ENCODE measurements around the gene PDE4D. TPM values are rescaled to one million over a fixed set of nuclear protein-coding genes. Genes with fewer than 3 reads are reported as not detected.

PDE4D gene
- total RNA-seq, 1 donor from 2014 or later = 50.0 TPM

DNA sequence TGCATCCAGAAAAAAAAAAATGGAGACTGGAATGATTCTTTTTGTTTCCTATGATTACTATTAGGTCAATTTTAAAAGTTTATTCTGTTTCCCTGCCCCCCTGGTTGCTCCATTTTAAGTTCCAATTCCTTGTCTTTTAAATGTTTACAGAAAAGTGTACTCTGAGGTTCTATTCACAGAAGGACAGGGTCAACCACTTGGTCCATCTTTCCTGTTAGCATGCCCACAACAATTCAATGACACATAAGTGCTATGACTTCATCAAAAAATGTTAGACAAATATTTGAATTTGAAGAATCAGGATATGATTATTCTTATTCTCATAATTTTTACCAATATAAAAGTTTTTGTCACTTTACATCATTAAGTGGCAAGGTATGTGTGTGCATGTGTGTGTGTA lies 123.7 kb downstream of the PDE4D start:
- no peaks in the 10 kb centered on the region for H3K9me3 Mint-ChIP-seq
- peaks cover 5% of the 10 kb centered on the region for H3K27me3 Mint-ChIP-seq
- TF ChIP-seq CTCF (conservative IDR thresholded peaks at IDR 0.05) = no peak
- peaks cover 4% of the 10 kb centered on the region for H3K36me3 Mint-ChIP-seq
- H3K4me1 Mint-ChIP-seq (ENCODE audit: unreplicated experiment) = peaks cover 39% of the 10 kb centered on the region
- H3K27ac Mint-ChIP-seq = no peak overlapping the region
- DNase-seq (ENCODE audit: extremely low spot score, unreplicated experiment) = no peak
- no peak overlapping the region for H3K4me3 Mint-ChIP-seq

- Mint-ChIP-seq H3K9me3 (no peaks in the 10 kb centered on the region), H3K27ac (peak overlapping the region; percentile 91), H3K4me1 (ENCODE audit: unreplicated experiment) (peaks cover 39% of the 10 kb centered on the region), H3K27me3 (peaks cover 5% of the 10 kb centered on the region), H3K4me3 (peak overlapping the region; percentile 89), H3K36me3 (peaks cover 6% of the 10 kb centered on the region)
- no peak for DNase-seq (ENCODE audit: extremely low spot score, unreplicated experiment)
- no peak for TF ChIP-seq CTCF (conservative IDR thresholded peaks at IDR 0.05)
Observed at GRCh38 chr5:59769041-59769360, 124.5 kb downstream of the PDE4D start.

DNA sequence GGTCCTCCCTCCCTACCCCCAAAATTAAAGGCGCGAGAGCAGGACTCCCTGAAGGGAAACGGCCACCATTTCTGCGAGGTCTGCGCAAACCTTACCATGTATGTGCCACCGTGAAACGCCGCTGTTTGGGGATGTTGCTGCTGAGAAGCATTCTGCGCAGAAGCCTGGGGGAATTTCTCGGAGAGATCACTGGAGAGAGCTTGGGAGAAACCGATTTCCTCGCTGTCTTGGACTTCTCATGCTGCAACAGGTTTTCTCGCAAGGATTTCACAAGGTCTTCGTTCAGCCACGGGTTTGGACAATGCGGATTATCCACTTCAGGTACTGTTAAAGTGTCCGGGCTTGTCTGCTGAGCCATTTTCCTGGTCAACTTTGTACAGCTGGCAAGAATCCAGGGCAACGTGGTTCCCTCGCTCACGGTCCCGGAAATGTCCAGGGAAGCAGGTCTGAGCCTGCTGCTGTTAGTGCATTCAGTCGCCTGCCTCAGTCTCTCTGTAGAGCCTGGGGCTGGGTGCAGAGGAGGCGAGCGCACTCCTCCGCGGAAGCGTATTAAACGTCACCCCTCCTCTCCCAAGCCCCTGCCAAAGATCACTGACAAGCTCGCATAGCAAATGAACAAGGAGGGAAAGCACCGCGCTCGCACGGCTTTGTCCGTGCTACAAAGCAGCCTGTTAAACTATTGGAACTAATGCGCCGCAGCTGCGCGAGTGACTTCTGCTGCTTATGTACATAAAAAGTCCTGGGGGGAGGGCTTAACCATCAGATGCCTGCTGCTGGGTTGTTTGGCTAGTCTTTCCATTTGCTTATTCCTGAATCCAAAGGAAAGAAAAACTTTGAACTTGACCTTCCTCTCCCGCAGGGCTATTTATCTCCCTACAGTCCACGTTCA lies 125.1 kb downstream of the PDE4D start:
- TF ChIP-seq CTCF (conservative IDR thresholded peaks at IDR 0.05) = no peak
- no peaks in the 10 kb centered on the region for H3K9me3 Mint-ChIP-seq
- peak overlapping the region; percentile 91 for H3K27ac Mint-ChIP-seq
- H3K27me3 Mint-ChIP-seq = peaks cover 5% of the 10 kb centered on the region
- peak; percentile 76 for DNase-seq (ENCODE audit: extremely low spot score, unreplicated experiment)
- H3K36me3 Mint-ChIP-seq = peaks cover 12% of the 10 kb centered on the region
- peak overlapping the region; percentile 89 for H3K4me3 Mint-ChIP-seq
- peaks cover 39% of the 10 kb centered on the region for H3K4me1 Mint-ChIP-seq (ENCODE audit: unreplicated experiment)

GRCh38 chr5:59767681-59768151 lies 125.8 kb downstream of the PDE4D start:
- Mint-ChIP-seq H3K36me3 (peaks cover 12% of the 10 kb centered on the region), H3K27ac (peak overlapping the region; percentile 91), H3K4me1 (ENCODE audit: unreplicated experiment) (peaks cover 34% of the 10 kb centered on the region), H3K27me3 (peaks cover 5% of the 10 kb centered on the region), H3K9me3 (no peaks in the 10 kb centered on the region), H3K4me3 (peak overlapping the region; percentile 89)
- TF ChIP-seq CTCF (conservative IDR thresholded peaks at IDR 0.05) = no peak
- DNase-seq (ENCODE audit: extremely low spot score, unreplicated experiment) = no peak

DNA sequence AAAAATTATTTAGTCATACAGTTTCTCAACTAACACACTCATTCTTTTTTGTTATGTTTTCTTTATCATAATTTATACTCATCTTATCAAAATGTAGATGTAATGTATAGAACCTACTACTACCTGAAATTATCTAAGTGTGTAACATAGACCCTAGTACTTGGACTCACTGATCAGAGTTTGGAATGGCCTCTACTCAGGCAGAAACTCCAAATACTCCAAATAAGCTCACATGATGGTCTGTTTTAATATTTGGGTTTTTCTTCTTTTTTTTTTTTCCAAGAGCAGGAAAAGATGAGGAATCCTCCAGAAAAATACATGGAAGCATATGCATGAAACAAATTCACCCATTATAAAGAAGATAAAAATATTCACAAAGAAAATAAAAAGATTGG lies 126.3 kb downstream of the PDE4D start:
- H3K4me3 Mint-ChIP-seq = peak overlapping the region; percentile 89

More for the DNA sequence above, 126.3 kb downstream of the PDE4D start:
- peaks cover 34% of the 10 kb centered on the region for H3K4me1 Mint-ChIP-seq (ENCODE audit: unreplicated experiment)
- H3K27me3 Mint-ChIP-seq = peaks cover 5% of the 10 kb centered on the region
- TF ChIP-seq CTCF (conservative IDR thresholded peaks at IDR 0.05) = no peak
- no peak for DNase-seq (ENCODE audit: extremely low spot score, unreplicated experiment)
- peaks cover 12% of the 10 kb centered on the region for H3K36me3 Mint-ChIP-seq
- no peaks in the 10 kb centered on the region for H3K9me3 Mint-ChIP-seq
- peak overlapping the region; percentile 91 for H3K27ac Mint-ChIP-seq

Data from type B pancreatic cell (in vitro differentiated cells).